GM13977 (cell line): ENCODE results near the gene NACA.
"Not testable (repeated sequence)": the region's sequence is repeated elsewhere in the genome, so short reads cannot be mapped to it uniquely, and the experiment has no call there.

Experiments used
- DNase-seq: peaks from one replicate; pipeline ENCODE4 v3.0.0; 2012; ENCODE audit warnings: low spot score
- in situ Hi-C: fragments of 300-500 bp; cut with MboI; formaldehyde crosslinking; loops from one replicate; pipeline ENCODE4 v1.12.0; 2022; ENCODE audit warnings: low sequenced_read_pairs, low pct_unique_long_range_greater_than_20kb, mixed read lengths, inconsistent platforms; ENCODE audit not compliant: unreplicated experiment
- TF ChIP-seq, protein P1 (sequence below): IDR thresholded peaks from 2 replicates; pipeline ENCODE4 v1.5.1; 2012; ENCODE audit warnings: mild to moderate bottlenecking, control low read depth; ENCODE audit not compliant: insufficient read depth; ENCODE audit errors: extremely low read depth, missing control alignments

The NACA gene

DNA sequence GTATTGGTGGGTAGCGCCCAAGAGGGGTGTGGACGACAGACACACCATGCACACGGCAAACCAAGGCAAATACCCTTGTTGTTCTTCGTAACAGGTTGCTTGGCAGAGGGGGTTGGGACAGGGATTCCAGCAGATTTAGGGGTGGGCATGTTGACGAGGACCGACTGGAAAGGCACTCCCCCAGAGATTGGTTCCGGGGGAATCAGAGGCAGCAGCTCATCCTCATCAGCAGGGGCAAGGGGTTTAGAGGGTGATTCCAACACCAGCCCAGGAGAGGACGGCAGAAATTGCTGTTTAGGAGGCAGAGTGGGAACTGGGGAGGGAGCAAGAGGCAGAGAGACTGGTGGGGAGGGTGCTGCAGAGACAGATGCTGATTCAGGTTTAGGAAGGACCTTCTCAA lies 9.3 kb downstream of the NACA start:
- TF ChIP-seq, protein P1, sequence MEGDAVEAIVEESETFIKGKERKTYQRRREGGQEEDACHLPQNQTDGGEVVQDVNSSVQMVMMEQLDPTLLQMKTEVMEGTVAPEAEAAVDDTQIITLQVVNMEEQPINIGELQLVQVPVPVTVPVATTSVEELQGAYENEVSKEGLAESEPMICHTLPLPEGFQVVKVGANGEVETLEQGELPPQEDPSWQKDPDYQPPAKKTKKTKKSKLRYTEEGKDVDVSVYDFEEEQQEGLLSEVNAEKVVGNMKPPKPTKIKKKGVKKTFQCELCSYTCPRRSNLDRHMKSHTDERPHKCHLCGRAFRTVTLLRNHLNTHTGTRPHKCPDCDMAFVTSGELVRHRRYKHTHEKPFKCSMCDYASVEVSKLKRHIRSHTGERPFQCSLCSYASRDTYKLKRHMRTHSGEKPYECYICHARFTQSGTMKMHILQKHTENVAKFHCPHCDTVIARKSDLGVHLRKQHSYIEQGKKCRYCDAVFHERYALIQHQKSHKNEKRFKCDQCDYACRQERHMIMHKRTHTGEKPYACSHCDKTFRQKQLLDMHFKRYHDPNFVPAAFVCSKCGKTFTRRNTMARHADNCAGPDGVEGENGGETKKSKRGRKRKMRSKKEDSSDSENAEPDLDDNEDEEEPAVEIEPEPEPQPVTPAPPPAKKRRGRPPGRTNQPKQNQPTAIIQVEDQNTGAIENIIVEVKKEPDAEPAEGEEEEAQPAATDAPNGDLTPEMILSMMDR = no peak

DNA sequence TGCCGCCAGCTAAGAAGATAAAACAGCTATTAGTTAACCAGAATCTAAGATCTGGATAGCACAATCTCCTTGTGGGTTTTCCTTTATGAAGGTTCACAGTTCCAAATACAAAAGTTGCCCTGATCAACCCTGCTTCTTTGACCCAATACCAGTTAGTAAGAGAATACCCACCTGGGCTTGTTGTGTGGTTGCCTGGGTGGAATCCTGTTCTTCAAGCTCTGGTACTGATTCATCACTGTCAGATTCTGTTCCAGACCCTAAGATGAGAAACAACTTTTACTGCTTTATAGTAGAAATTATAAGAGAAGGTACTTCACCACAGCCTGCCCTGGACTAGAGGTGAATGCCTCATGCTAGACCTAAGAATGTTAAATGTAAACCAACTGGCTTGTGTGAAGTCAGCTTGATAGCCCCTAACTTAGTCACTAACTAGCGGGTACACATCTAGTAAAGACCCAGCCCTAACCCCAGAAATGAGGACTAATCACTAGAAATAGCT lies 10.6 kb downstream of the NACA start:
- DNase-seq = no peak
- in situ Hi-C loops = no loop called here
- TF ChIP-seq, protein P1 = no peak

More for the DNA sequence above, 9.3 kb downstream of the NACA start:
- in situ Hi-C loops = no loop called here
- no peak for DNase-seq

DNA sequence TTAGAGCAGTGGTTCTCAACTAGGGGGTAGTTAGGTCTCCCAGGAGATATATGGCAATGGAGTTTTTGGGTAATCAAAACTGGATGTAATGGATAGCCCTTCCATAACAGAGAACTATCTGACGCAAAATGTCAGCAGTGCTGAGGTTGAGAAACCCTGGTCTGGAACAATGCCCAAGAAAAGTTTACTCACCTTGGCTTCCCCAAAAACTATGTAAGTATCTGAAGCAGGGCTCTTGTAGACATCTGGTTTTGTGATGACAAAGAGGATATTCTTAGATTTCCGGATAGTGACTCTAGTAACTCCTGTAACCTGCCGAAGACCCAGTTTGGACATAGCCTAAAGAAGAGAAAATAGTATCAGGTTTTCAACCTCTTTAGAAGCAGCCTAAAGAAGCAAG lies 11.8 kb downstream of the NACA start:
- TF ChIP-seq, protein P1 = no peak
- no peak for DNase-seq
- in situ Hi-C loops = no loop called here

DNA sequence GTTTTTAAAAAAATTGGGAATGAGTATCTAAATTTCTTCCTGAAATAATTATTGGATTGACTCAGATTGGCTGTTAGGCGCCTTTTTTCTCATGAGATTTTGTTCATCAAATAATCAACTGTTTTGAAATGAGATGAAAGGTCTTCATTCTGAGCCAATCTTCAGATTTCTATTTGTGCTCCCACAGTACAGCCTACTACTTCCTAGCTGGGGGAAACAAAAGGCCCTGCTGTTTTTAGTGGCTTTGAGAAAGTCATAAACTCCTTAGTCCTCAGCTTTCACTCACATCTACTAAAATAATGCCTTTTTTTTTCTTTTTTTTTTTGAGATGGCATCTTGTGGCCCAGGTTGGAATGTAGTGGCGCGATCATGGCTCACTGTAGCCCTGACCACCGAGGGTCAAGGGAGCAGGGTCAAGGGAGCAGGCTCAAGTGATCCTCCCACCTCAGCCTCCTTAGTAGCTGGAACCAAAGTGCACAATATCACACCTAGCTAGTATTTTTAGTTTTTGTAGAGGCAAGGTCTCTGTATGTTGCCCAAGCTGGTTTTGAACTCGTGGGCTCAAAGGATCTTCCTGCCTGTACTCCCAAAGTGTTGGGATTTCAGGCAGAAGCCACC lies 15.2 kb downstream of the NACA start:
- DNase-seq = no peak
- in situ Hi-C loops = no loop called here
- TF ChIP-seq, protein P1 = no peak

DNA sequence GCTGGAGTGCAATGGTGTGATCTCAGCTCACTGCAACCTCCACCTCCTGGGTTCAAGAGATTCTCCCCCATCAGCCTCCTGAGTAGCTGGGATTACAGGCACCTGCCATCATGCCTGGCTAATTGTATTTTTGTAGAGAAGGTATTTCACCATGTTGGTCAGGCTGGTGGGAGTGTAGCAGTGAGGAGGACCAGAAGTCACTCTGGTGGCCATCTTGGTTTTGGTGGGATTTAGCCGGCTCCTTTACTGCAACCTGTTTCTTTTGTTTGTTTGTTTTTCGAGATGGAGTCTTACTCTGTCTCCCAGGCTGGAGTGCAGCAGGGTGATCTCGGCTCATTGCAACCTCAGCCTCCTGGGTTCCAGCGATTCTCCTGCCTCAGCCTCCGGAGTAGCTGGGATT lies 20.6 kb downstream of the NACA start:
- DNase-seq, in situ Hi-C loops: not testable (repeated sequence)

DNA sequence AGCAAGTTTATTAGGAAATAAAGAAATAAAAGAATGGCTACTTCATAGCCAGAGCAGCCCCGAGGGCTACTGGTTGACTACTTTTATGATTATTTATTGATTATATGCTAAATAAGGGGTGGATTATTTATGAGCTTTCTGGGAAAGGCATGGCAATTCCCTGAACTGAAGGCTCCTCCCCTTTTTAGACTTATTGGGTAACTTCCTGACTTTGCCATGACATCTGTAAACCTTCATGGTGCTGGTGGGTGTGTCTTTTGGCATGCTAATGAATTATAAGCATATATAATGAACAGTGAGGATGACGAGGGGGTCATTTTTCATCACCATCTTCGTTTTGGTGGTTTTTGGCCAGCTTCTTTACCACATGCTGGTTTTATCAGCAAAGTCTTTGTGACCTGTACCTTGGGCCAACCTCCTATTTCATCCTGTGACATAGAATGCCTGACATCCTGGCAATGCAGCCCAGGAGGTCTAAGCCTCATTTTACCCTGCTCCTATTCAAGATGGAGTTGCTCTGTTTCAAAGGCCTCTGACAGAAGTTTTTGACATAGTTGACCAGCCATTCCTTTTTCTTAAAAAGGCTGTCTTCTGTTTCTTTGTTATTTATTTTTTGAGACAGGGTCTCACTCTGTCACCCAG lies 26.0 kb downstream of the NACA start:
- DNase-seq = no peak
- in situ Hi-C loops = no loop called here
- TF ChIP-seq, protein P1 = no peak

DNA sequence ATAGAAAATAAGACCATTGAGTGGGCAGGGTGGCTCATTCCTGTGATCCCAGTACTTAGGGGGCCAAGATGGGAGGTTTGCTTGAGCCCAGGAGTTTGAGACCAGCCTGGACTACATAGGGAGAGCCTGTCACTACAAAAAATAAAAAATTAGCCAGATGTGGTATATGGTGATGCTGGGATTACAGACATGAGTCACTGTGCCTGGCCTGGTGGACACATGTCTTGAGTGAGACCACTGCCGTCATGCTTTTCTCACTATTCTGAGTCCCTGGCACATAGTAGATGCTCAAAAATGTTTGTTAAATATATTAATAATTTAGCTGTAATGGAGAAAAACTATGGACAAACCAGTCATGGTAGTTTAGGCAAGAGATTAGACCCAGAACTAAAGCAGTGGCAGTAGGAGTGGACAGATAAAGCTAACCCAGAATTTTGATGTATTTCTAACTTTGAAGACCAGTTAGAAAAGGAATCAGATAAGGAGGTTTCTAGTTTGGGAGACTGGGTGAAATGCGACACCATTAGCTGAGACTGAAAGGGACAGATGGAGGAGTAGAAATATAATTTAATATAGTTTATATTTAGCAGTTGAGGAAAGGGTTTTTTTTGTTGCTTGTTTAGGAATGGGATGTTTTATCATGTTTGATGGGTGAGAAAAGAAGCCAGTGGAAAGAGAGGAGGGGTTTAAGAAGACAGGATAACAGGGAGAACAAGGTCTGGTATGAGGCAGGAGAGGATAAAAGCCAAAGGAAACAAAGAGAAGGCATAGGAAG lies 29.6 kb downstream of the NACA start:
- TF ChIP-seq, protein P1 = no peak
- DNase-seq = no peak
- in situ Hi-C loops = no loop called here
